H1 (cell line): ENCODE results near the gene BRD2. TPM values are rescaled to one million over a fixed set of nuclear protein-coding genes. Genes with fewer than 3 reads are reported as not detected.

ENCODE experiments used
- CTCF ChIA-PET: fragments of 300-600 bp; sonication (Branson Sonifier 250); formaldehyde crosslinking; loops from one replicate; lab custom pipeline; 2021; ENCODE audit not compliant: partially characterized antibody; lab: Charles Lee
- POLR2A ChIA-PET: fragments of 300-600 bp; sonication (Branson Sonifier 250); formaldehyde crosslinking; loops from one replicate; lab custom pipeline; 2021; ENCODE audit warnings: inconsistent platforms; ENCODE audit not compliant: partially characterized antibody; lab: Charles Lee
- DNase-seq, 2 experiments: peaks; one replicate each; pipeline versions ENCODE4 v3.0.0 to v3.0.0-alpha.2; 2010 to 2022; ENCODE audit warnings: low spot score in 2 of 2, low read depth in 1 of 2, mixed read lengths in 1 of 2
- FAIRE-seq: peaks from 2 replicates; lab custom pipeline; 2011; peaks lifted over from hg19 to GRCh38; lab: Jason Lieb, UNC
- H2AFZ ChIP-seq: 2 replicates; pipeline ENCODE4 v1.8.1; 2012; ENCODE audit warnings: low read length, inconsistent platforms
- H2AK5ac ChIP-seq: 2 replicates; pipeline ENCODE4 v1.6.1; 2013; ENCODE audit warnings: low read depth, low read length
- H2BK120ac ChIP-seq: replicated peaks from 2 replicates; pipeline ENCODE3; 2013; ENCODE audit warnings: low read depth, low read length, inconsistent platforms
- H2BK12ac ChIP-seq: 2 replicates; pipeline ENCODE4 v1.6.1; 2013; ENCODE audit warnings: low read depth, low read length
- H2BK15ac ChIP-seq: 2 replicates; pipeline ENCODE4 v1.6.1; 2013; ENCODE audit warnings: low read length
- H2BK20ac ChIP-seq: 2 replicates; pipeline ENCODE4 v1.6.1; 2013; ENCODE audit warnings: low read length
- H2BK5ac ChIP-seq: 2 replicates; pipeline ENCODE4 v1.6.1; 2013; ENCODE audit warnings: low read depth, low read length
- H3K14ac ChIP-seq: 2 replicates; pipeline ENCODE4 v1.6.1; 2013; ENCODE audit warnings: inconsistent platforms; ENCODE audit not compliant: insufficient read length
- H3K18ac ChIP-seq: 2 replicates; pipeline ENCODE4 v1.6.1; 2013; ENCODE audit warnings: low read length; ENCODE audit errors: extremely low read depth
- H3K23ac ChIP-seq: 2 replicates; pipeline ENCODE4 v1.6.1; 2013; ENCODE audit warnings: inconsistent platforms; ENCODE audit not compliant: insufficient read length
- H3K23me2 ChIP-seq: 2 replicates; pipeline ENCODE4 v1.6.1; 2013; ENCODE audit warnings: low read depth, low read length
- H3K27ac ChIP-seq: 2 replicates; pipeline ENCODE4 v1.6.1; 2011; ENCODE audit warnings: low read depth, low read length, inconsistent platforms
- H3K27me3 ChIP-seq, 4 experiments: replicated peaks in 1 of 4; 1 replicate in 1 of 4; 2 replicates in 3 of 4; pipeline versions ENCODE4 v1.6.1 to v1.8.1; 2011 to 2013; ENCODE audit warnings: low read length in 3 of 4, mild to moderate bottlenecking in 3 of 4, inconsistent platforms in 2 of 4, mixed read lengths in 2 of 4, moderate library complexity in 1 of 4; ENCODE audit not compliant: control insufficient read depth in 3 of 4, insufficient read depth in 3 of 4; ENCODE audit errors: extremely low read depth in 1 of 4
- H3K36me3 ChIP-seq, 4 experiments: 2 replicates each; pipeline versions ENCODE4 v1.6.1 to v1.8.1; 2011 to 2013; ENCODE audit warnings: mild to moderate bottlenecking in 4 of 4, low read length in 3 of 4, moderate library complexity in 2 of 4, control low read depth in 1 of 4, inconsistent platforms in 1 of 4; ENCODE audit not compliant: insufficient read depth in 4 of 4, control insufficient read depth in 2 of 4
- H3K4ac ChIP-seq: replicated peaks from 2 replicates; pipeline ENCODE3; 2013; ENCODE audit warnings: low read length, low read depth, mixed read lengths, inconsistent platforms; ENCODE audit not compliant: insufficient read length
- H3K4me1 ChIP-seq, 4 experiments: replicated peaks in 1 of 4; 1 replicate in 1 of 4; 2 replicates in 3 of 4; pipeline versions ENCODE4 v1.6.1 to v1.8.1; 2011 to 2013; ENCODE audit warnings: low read length in 3 of 4, inconsistent platforms in 2 of 4, mixed read lengths in 1 of 4; ENCODE audit not compliant: insufficient read depth in 4 of 4, control insufficient read depth in 3 of 4
- H3K4me2 ChIP-seq, 2 experiments: 2 replicates each; pipeline versions ENCODE4 v1.6.1 to v1.8.1; 2011 to 2013; ENCODE audit warnings: low read depth in 2 of 2, low read length in 2 of 2, control low read depth in 1 of 2, inconsistent platforms in 1 of 2, mild to moderate bottlenecking in 1 of 2; ENCODE audit not compliant: insufficient read depth in 1 of 2
- H3K4me3 ChIP-seq, 4 experiments: fragments of 200-600, 300-600 bp in 1 of 4; sonication (generic), shearing (Covaris generic), sonication (Bioruptor Twin) in 1 of 4; 2 replicates each; pipeline versions ENCODE4 v1.5.1 to v1.8.1; 2011 to 2016; ENCODE audit warnings: low read length in 4 of 4, low read depth in 3 of 4, control low read depth in 2 of 4, inconsistent platforms in 2 of 4, mild to moderate bottlenecking in 2 of 4, mixed read lengths in 1 of 4, moderate library complexity in 1 of 4; ENCODE audit not compliant: insufficient read depth in 2 of 4; ENCODE audit errors: extremely low read depth in 1 of 4
- H3K56ac ChIP-seq: replicated peaks from 2 replicates; pipeline ENCODE3; 2013; ENCODE audit warnings: low read depth, mild to moderate bottlenecking, mixed read lengths, low read length, inconsistent platforms; ENCODE audit not compliant: insufficient read length
- H3K79me1 ChIP-seq: 2 replicates; pipeline ENCODE4 v1.6.1; 2013; ENCODE audit warnings: low read depth, low read length, control low read depth
- H3K79me2 ChIP-seq, 2 experiments: 2 replicates each; pipeline versions ENCODE4 v1.6.1 to v1.8.1; 2012 to 2013; ENCODE audit warnings: low read length in 2 of 2, mild to moderate bottlenecking in 2 of 2, inconsistent platforms in 1 of 2; ENCODE audit not compliant: insufficient read depth in 2 of 2, control insufficient read depth in 1 of 2
- H3K9ac ChIP-seq, 4 experiments: replicated peaks in 1 of 4; 1 replicate in 1 of 4; 2 replicates in 3 of 4; pipeline versions ENCODE4 v1.6.1 to v1.8.1; 2011 to 2013; ENCODE audit warnings: low read depth in 3 of 4, low read length in 3 of 4, control low read depth in 2 of 4, mild to moderate bottlenecking in 2 of 4, moderate library complexity in 2 of 4, inconsistent platforms in 1 of 4; ENCODE audit errors: extremely low read depth in 1 of 4
- H3K9me3 ChIP-seq, 2 experiments: 2 replicates each; pipeline versions ENCODE4 v1.6.1 to v1.8.1; 2012 to 2013; ENCODE audit warnings: mild to moderate bottlenecking in 2 of 2, moderate library complexity in 2 of 2, control low read depth in 1 of 2, inconsistent platforms in 1 of 2, low read depth in 1 of 2, low read length in 1 of 2, mixed read lengths in 1 of 2; ENCODE audit not compliant: insufficient read depth in 2 of 2
- H4K20me1 ChIP-seq, 2 experiments: replicated peaks in 1 of 2; 2 replicates each; pipeline versions ENCODE3 to v1.8.1; 2011 to 2013; ENCODE audit warnings: inconsistent platforms in 2 of 2, low read length in 2 of 2, mild to moderate bottlenecking in 1 of 2; ENCODE audit not compliant: insufficient read depth in 2 of 2, control insufficient read depth in 1 of 2
- H4K5ac ChIP-seq: 2 replicates; pipeline ENCODE4 v1.6.1; 2013; ENCODE audit warnings: low read length, low read depth, mixed read lengths, inconsistent platforms; ENCODE audit not compliant: insufficient read length
- H4K8ac ChIP-seq: 2 replicates; pipeline ENCODE4 v1.8.0; 2013; ENCODE audit warnings: mild to moderate bottlenecking, moderate library complexity, low read length, inconsistent platforms; ENCODE audit not compliant: insufficient read depth; ENCODE audit errors: extremely low read depth
- H4K91ac ChIP-seq: replicated peaks from 2 replicates; pipeline ENCODE3; 2013; ENCODE audit warnings: low read length, mixed read lengths, inconsistent platforms; ENCODE audit not compliant: insufficient read length
- ASH2L ChIP-seq: fragments of 200-600, 300-600 bp; sonication (generic); IDR thresholded peaks from one replicate; pipeline ENCODE4 v1.7.1; 2017; ENCODE audit warnings: low read length
- CTBP2 ChIP-seq: IDR thresholded peaks from 2 replicates; pipeline ENCODE4 v1.7.0; 2011; ENCODE audit warnings: borderline replicate concordance, mild to moderate bottlenecking, moderate library complexity, mixed read lengths, low read length; ENCODE audit not compliant: insufficient read depth, insufficient read length
- MAFK ChIP-seq: IDR thresholded peaks from 2 replicates; pipeline ENCODE4 v1.6.1; 2012; ENCODE audit warnings: low read depth, mild to moderate bottlenecking, improper control_type of control experiment, low read length
- PHF8 ChIP-seq: fragments of 200-600 bp; sonication (generic); conservative IDR thresholded peaks from 2 replicates; pipeline ENCODE4 v1.7.1; 2012; ENCODE audit warnings: low read depth, mild to moderate bottlenecking, inconsistent platforms, low read length, moderate library complexity
- RAD21 ChIP-seq, 2 experiments: IDR thresholded peaks in 1 of 2; conservative IDR thresholded peaks in 1 of 2; 2 replicates each; pipeline ENCODE4 v1.6.1; 2011; ENCODE audit warnings: low read depth in 2 of 2, low read length in 2 of 2, improper control_type of control experiment in 1 of 2, inconsistent platforms in 1 of 2, mild to moderate bottlenecking in 1 of 2, moderate library complexity in 1 of 2
- RFX5 ChIP-seq: IDR thresholded peaks from 2 replicates; pipeline ENCODE4 v1.6.1; 2011; ENCODE audit warnings: low read depth, low read length, improper control_type of control experiment, borderline replicate concordance
- USF2 ChIP-seq: IDR thresholded peaks from 2 replicates; pipeline ENCODE4 v1.6.1; 2011; ENCODE audit warnings: low read length, improper control_type of control experiment
- WGBS, 2 experiments: shearing (Covaris generic) in 1 of 2; methylation state at CpG; one replicate each; pipeline versions ENCODE4 v1.1.6 to v1.1.7; 2013 to 2015; ENCODE audit warnings: low lambda C conversion rate in 2 of 2, mixed read lengths in 2 of 2, inconsistent platforms in 1 of 2, low coverage in 1 of 2, missing lambda C conversion rate in 1 of 2; ENCODE audit not compliant: insufficient replicate concordance in 2 of 2, insufficient coverage in 1 of 2, insufficient read length in 1 of 2; ENCODE audit errors: extremely low coverage in 1 of 2, missing lambda C conversion rate in 1 of 2; 5-methylcytosine and 5-hydroxymethylcytosine counted together
- polyA plus RNA-seq, 7 experiments: library from polyadenylated mRNA; depleted of rRNA in 3 of 7; stranded (reverse) in 5 of 7; unstranded in 2 of 7; fragments of >200 nt in 5 of 7; fragments of 200-250 nt in 2 of 7; gene quantifications; 1 replicate in 5 of 7; 2 replicates in 1 of 7; 4 replicates in 1 of 7; pipeline versions ENCODE4 v1.2.1 to v1.2.3, GENCODE V29; 2011 to 2013; ENCODE audit warnings: missing spikeins in 2 of 7, mixed read lengths in 2 of 7
- total RNA-seq: library from RNA; stranded (reverse); fragmentation: NEBNext Ultra II Directional; extraction: Animal tissue kit (Norgen Biotek cat#: 25700); gene quantifications from 2 replicates; pipeline ENCODE4 v1.2.1, GENCODE V29; 2021

BRD2 gene
- total and polyA plus RNA-seq, 2 of the 8 experiments (the other 6 are each of a cell fraction or from before 2014, with no cell fraction given), result 132 to 185 TPM

GRCh38 chr6:32932132-32932868 lies 36.1 kb upstream of the BRD2 start:
- no peak overlapping the region for H2BK120ac ChIP-seq
- no peaks in the 10 kb centered on the region for H3K79me2 ChIP-seq
- no peaks in the 10 kb centered on the region for H4K20me1 ChIP-seq
- no peak overlapping the region for H3K14ac ChIP-seq
- TF ChIP-seq MAFK (no peak), RFX5 (no peak), CTBP2 (no peak), RAD21 (IDR thresholded peaks at IDR 0.05 in 1 of 2, conservative IDR thresholded peaks at IDR 0.05 in 1 of 2; ENCODE audit: low read depth in 2 of 2, low read length in 2 of 2) (no peak), PHF8 (no peak), USF2 (no peak), ASH2L (no peak)
- H4K8ac ChIP-seq, result no peak overlapping the region
- no peaks in the 10 kb centered on the region for H3K4me1 ChIP-seq
- no peak overlapping the region for H2BK20ac ChIP-seq
- H2BK5ac ChIP-seq, result no peak overlapping the region
- H3K4ac ChIP-seq, result no peak overlapping the region
- no peaks in the 10 kb centered on the region for H3K79me1 ChIP-seq
- no peak overlapping the region for H3K27ac ChIP-seq
- FAIRE-seq (no peak), DNase-seq (no peak)
- H2BK15ac ChIP-seq, result no peak overlapping the region
- WGBS, 2 experiments, result 87% methylated on average over 7 of the region's 7 CpGs; no CpG with 5 or more reads in 1 of the 2 experiments
- H3K4me3 ChIP-seq, result no peak overlapping the region
- H2BK12ac ChIP-seq, result no peak overlapping the region
- H3K23me2 ChIP-seq, result no peaks in the 10 kb centered on the region
- H2AFZ ChIP-seq, result no peak overlapping the region
- H3K56ac ChIP-seq, result peak overlapping the region; percentile 56
- H3K4me2 ChIP-seq, result no peak overlapping the region
- H4K91ac ChIP-seq, result no peak overlapping the region
- ChIA-PET POLR2A (interaction anchor here (0.6 to 4.7 kb wide), 5 partner anchors 8 to 51 kb away, joined by 3 to 37 read pairs (median 3); no protein-coding TSS in a partner anchor), CTCF (interaction anchor here (0.6 to 9.7 kb wide), 23 partner anchors 10 to 600 kb away, joined by 3 to 160 read pairs (median 6); partner anchors contain the start of genes BRD2, HLA-DMA, HLA-DMB and TAP2)
- H3K23ac ChIP-seq, result no peak overlapping the region
- no peaks in the 10 kb centered on the region for H3K36me3 ChIP-seq
- no peak overlapping the region for H3K9ac ChIP-seq
- no peaks in the 10 kb centered on the region for H3K27me3 ChIP-seq
- H3K18ac ChIP-seq, result no peak overlapping the region
- H3K9me3 ChIP-seq, result no peaks in the 10 kb centered on the region; a peak in 1 of 4 replicates
- H4K5ac ChIP-seq, result no peak overlapping the region
- H2AK5ac ChIP-seq, result no peak overlapping the region
